Mucosa of descending colon (tissue), 3 donors: ENCODE measurements around the gene LRP1B. TPM values are rescaled to one million over a fixed set of nuclear protein-coding genes. Genes with fewer than 3 reads are reported as not detected.

Experiments
- ATAC-seq: fragments of 200-7000 bp; cut with Tn5 transposase; one replicate; pipeline ENCODE4 v1.9.1; 2020; ENCODE audit warnings: mild to moderate bottlenecking, moderate library complexity
- DNase-seq, 3 donors: peaks; one replicate each; pipeline ENCODE4 v3.0.0-alpha.2; 2020
- H3K36me3 ChIP-seq: fragments of 200-600 bp; one replicate; pipeline ENCODE4 v1.8.0; 2021; ENCODE audit warnings: low read depth, mild to moderate bottlenecking
- H3K4me1 ChIP-seq: fragments of 200-600 bp; one replicate; pipeline ENCODE4 v1.8.0; 2021; ENCODE audit warnings: low read depth, mild to moderate bottlenecking
- H3K4me3 ChIP-seq: fragments of 200-600 bp; one replicate; pipeline ENCODE4 v1.8.0; 2021; ENCODE audit warnings: mild to moderate bottlenecking
- H3K9me3 ChIP-seq: fragments of 200-600 bp; one replicate; pipeline ENCODE4 v1.8.0; 2021; ENCODE audit warnings: mild to moderate bottlenecking
- intact Hi-C, 2 donors: fragments of 100-400 bp; cut with DNase I in 1 of 2; cut with micrococcal nuclease in 1 of 2; formaldehyde crosslinking; loops; one replicate each; pipeline versions ENCODE4 v1.11.0 to v1.11.1; 2022; cut with DNase I, micrococcal nuclease
- microRNA-seq: library from miRNA; unstranded; fragments of <30 nt; microRNA quantifications from one replicate; pipeline ENCODE4, GENCODE V29; 2019
- total RNA-seq, 3 donors: library from RNA; stranded (reverse); fragmentation: NEBNext Ultra II Directional in 2 of 3; extraction: Animal tissue kit (Norgen Biotek cat#: 25700) in 2 of 3; gene quantifications; one replicate each; pipeline versions ENCODE4 v1.2.1 to v1.2.4, GENCODE V29; 2021 to 2023
- TF ChIP-seq, protein P1 (sequence below): fragments of 200-600 bp; IDR thresholded peaks from one replicate; pipeline ENCODE4 v1.8.0; 2022; ENCODE audit warnings: antibody characterized with exemption, mild to moderate bottlenecking
- donor health status: DM: no; HTN: no; CAD: no; lungs with moderate emphysema.
- donor health status: DM: no; HTN: no; CAD: no.
- donor health status: DM: no; HTN: yes; CAD: no.

Gene LRP1B
- total RNA-seq, 3 donors from 2014 or later = 0.12 to 1.6 (median 0.20) TPM

DNA sequence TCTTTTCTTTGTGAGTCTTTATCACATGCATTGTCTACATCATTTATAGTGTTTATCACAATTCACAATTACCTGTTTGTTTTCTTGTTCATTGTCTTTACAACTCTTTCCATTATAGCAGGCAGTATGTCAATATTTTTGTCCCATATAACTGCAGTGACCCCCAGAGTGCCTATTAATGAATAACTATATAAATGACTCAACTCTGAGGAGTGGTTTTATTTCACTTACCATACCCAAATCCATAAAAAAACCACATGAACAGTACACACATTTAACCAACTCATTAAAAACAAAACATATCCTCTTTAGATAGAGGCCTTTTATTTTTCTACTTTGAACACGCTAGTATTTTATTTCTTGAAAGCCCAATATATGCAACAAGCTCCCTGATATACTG lies 1931.5 kb downstream of the LRP1B start:
- H3K36me3 ChIP-seq = no peaks in the 10 kb centered on the region
- no peaks in the 10 kb centered on the region for H3K9me3 ChIP-seq
- no peak overlapping the region for H3K4me3 ChIP-seq
- TF ChIP-seq, protein P1, sequence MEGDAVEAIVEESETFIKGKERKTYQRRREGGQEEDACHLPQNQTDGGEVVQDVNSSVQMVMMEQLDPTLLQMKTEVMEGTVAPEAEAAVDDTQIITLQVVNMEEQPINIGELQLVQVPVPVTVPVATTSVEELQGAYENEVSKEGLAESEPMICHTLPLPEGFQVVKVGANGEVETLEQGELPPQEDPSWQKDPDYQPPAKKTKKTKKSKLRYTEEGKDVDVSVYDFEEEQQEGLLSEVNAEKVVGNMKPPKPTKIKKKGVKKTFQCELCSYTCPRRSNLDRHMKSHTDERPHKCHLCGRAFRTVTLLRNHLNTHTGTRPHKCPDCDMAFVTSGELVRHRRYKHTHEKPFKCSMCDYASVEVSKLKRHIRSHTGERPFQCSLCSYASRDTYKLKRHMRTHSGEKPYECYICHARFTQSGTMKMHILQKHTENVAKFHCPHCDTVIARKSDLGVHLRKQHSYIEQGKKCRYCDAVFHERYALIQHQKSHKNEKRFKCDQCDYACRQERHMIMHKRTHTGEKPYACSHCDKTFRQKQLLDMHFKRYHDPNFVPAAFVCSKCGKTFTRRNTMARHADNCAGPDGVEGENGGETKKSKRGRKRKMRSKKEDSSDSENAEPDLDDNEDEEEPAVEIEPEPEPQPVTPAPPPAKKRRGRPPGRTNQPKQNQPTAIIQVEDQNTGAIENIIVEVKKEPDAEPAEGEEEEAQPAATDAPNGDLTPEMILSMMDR = no peak
- no peak for DNase-seq
- H3K4me1 ChIP-seq = no peaks in the 10 kb centered on the region
- ATAC-seq = no peak
- intact Hi-C loops = no loop called here

- DNase-seq (no peak), ATAC-seq (no peak)
- no peaks in the 10 kb centered on the region for H3K36me3 ChIP-seq
- H3K4me1 ChIP-seq = no peaks in the 10 kb centered on the region
- intact Hi-C loops = no loop called here
- H3K4me3 ChIP-seq = no peak overlapping the region
- H3K9me3 ChIP-seq = no peaks in the 10 kb centered on the region
- TF ChIP-seq, protein P1 = no peak
These were observed 1943.7 kb downstream of the LRP1B start for GRCh38 chr2:140187086-140187485.

- DNase-seq (no peak), ATAC-seq (no peak)
- H3K4me3 ChIP-seq = no peak overlapping the region
- H3K36me3 ChIP-seq = no peaks in the 10 kb centered on the region
- no peaks in the 10 kb centered on the region for H3K9me3 ChIP-seq
- TF ChIP-seq, protein P1 = no peak
- H3K4me1 ChIP-seq = no peaks in the 10 kb centered on the region
- intact Hi-C loops = no loop called here
These were observed 1944.5 kb downstream of the LRP1B start for GRCh38 chr2:140186313-140186712.

DNA sequence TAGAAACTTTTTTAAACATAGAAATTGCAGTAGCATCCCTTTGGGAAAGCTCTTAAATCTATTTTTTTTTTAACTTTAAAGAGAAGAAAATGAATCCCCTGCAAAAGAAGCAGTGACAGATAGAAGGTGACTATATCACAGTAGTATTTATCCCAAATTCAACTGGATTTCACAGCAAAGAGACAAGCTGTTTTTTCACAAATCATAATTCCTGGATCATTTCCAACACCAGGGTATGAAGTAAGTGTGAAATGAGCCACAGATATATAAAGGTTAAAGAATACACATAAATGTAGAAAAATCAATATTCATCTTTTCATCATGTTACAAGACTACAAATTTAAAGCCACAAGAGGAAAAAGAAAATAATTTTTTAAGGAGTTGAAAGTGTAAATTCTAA lies 1945.7 kb downstream of the LRP1B start:
- DNase-seq (no peak), ATAC-seq (no peak)
- TF ChIP-seq, protein P1 = no peak
- intact Hi-C loops = no loop called here
- no peaks in the 10 kb centered on the region for H3K36me3 ChIP-seq
- no peaks in the 10 kb centered on the region for H3K4me1 ChIP-seq
- H3K9me3 ChIP-seq = no peaks in the 10 kb centered on the region
- no peak overlapping the region for H3K4me3 ChIP-seq

GRCh38 chr2:140183056-140183765 lies 1947.6 kb downstream of the LRP1B start:
- Histone ChIP-seq H3K36me3 (no peaks in the 10 kb centered on the region), H3K4me1 (no peaks in the 10 kb centered on the region), H3K4me3 (no peak overlapping the region), H3K9me3 (no peaks in the 10 kb centered on the region)
- ATAC-seq = no peak
- intact Hi-C loops = no loop called here
- TF ChIP-seq, protein P1 = no peak
- no peak for DNase-seq

Small RNA genes within 50 kb of the gene (microRNA-seq; reads per million reads assigned to microRNA genes)
- not detected for gene MIR7157
